ENCODE results near the gene AADACL3. TPM values are rescaled to one million over a fixed set of nuclear protein-coding genes. Genes with fewer than 3 reads are reported as not detected.
"Not testable (repeated sequence)": the region's sequence is repeated elsewhere in the genome, so short reads cannot be mapped to it uniquely, and the experiment has no call there.

Gene AADACL3
- total RNA-seq, 2 experiments from 2014 or later: not detected

GRCh38 chr1:12709091-12709491 lies 6.8 kb upstream of the AADACL3 start:
- POLR2A ChIA-PET: no interaction called here
- TF ChIP-seq, protein P1, sequence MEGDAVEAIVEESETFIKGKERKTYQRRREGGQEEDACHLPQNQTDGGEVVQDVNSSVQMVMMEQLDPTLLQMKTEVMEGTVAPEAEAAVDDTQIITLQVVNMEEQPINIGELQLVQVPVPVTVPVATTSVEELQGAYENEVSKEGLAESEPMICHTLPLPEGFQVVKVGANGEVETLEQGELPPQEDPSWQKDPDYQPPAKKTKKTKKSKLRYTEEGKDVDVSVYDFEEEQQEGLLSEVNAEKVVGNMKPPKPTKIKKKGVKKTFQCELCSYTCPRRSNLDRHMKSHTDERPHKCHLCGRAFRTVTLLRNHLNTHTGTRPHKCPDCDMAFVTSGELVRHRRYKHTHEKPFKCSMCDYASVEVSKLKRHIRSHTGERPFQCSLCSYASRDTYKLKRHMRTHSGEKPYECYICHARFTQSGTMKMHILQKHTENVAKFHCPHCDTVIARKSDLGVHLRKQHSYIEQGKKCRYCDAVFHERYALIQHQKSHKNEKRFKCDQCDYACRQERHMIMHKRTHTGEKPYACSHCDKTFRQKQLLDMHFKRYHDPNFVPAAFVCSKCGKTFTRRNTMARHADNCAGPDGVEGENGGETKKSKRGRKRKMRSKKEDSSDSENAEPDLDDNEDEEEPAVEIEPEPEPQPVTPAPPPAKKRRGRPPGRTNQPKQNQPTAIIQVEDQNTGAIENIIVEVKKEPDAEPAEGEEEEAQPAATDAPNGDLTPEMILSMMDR (IDR thresholded peaks at IDR 0.05): no peak
- ATAC-seq (no peak), DNase-seq (no peak)
- H3K36me3 Mint-ChIP-seq (ENCODE audit: low read depth): no peaks in the 10 kb centered on the region
- H3K27me3 Mint-ChIP-seq: peaks cover 5% of the 10 kb centered on the region
- no peak overlapping the region for H3K4me3 Mint-ChIP-seq
- intact Hi-C loops (cut with micrococcal nuclease): no loop called here
- CTCF ChIA-PET: no interaction called here
- H3K27ac Mint-ChIP-seq: no peak overlapping the region
- H3K4me1 Mint-ChIP-seq (ENCODE audit: low read depth): no peaks in the 10 kb centered on the region
- peaks cover under 1% of the 10 kb centered on the region for H3K9me3 Mint-ChIP-seq

DNA sequence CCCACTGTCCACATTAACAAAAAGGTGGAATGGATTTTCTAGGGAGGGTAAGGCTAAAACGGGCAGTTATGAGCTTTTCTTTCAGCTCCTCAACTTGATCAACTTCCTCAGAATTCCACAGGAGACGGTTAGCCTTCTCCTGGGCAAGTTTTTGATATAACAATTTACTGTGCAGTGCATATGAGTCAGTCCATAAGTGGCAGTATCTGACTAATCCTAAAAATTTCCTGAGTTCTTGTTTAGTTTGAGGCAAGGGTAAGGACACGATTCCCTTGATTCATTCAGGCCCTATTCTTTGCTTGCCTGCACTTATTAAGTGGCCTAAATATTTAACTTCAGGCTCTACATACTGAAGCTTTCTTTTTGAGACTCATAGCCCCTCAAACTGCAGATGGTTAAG lies 6.2 kb upstream of the AADACL3 start:
- Mint-ChIP-seq H3K27ac (no peak overlapping the region), H3K27me3 (peaks cover 5% of the 10 kb centered on the region), H3K9me3 (no peaks in the 10 kb centered on the region), H3K36me3 (ENCODE audit: low read depth) (no peaks in the 10 kb centered on the region), H3K4me1 (ENCODE audit: low read depth) (no peaks in the 10 kb centered on the region), H3K4me3 (no peak overlapping the region)
- TF ChIP-seq, protein P1 (IDR thresholded peaks at IDR 0.05): no peak
- ChIA-PET CTCF (no interaction called here), POLR2A (no interaction called here)
- intact Hi-C loops (cut with micrococcal nuclease): no loop called here
- no peak for DNase-seq
- ATAC-seq: no peak

DNA sequence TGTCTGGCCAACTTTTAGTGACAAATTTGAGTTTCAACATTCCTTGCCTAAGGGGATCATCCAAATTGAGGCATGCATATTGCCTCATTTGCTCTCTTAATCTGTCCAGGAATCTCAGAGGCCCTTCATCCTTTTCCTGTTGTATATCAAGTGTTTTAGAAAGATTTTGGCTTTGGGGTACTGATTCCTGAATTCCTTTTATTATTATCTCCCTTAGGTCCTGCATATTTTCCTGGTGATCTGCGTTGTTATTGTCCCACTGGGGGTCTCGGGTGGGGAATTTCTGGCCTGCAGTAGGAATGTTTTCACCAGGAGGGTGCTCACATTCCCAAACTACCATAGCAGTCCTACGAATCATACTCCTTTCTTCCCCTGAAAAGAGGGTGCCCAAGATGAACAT lies 4.4 kb upstream of the AADACL3 start:
- no peaks in the 10 kb centered on the region for H3K4me1 Mint-ChIP-seq (ENCODE audit: low read depth)
- no peaks in the 10 kb centered on the region for H3K36me3 Mint-ChIP-seq (ENCODE audit: low read depth)
- no peak overlapping the region for H3K4me3 Mint-ChIP-seq
- POLR2A ChIA-PET: no interaction called here
- CTCF ChIA-PET: no interaction called here
- no peak for DNase-seq
- intact Hi-C loops (cut with micrococcal nuclease): no loop called here
- no peaks in the 10 kb centered on the region for H3K9me3 Mint-ChIP-seq
- peaks cover 5% of the 10 kb centered on the region for H3K27me3 Mint-ChIP-seq
- no peak for ATAC-seq
- H3K27ac Mint-ChIP-seq: no peak overlapping the region
- TF ChIP-seq, protein P1 (IDR thresholded peaks at IDR 0.05): no peak

DNA sequence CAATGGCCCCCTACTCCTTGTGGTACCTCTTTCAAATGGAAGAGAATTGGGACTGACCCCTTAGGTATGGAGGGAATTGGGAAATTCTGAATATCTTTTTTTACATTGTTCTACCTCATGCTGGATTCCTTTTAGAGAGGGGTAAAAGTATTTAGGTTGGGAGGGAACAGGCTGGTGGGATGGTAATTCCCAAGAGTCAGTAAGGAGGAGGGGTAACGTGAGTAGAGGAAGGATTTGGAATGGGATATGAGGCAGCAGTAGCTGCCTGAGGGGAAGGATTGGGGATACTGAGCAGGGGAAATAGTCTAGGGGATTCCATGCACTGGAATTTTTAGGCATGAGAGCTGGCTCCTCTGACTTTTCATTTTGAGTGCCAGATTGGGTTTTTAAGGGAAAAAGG lies 3.8 kb upstream of the AADACL3 start:
- Mint-ChIP-seq H3K27me3 (peaks cover 4% of the 10 kb centered on the region), H3K9me3 (no peaks in the 10 kb centered on the region), H3K4me3 (no peak overlapping the region), H3K27ac (no peak overlapping the region), H3K36me3 (ENCODE audit: low read depth) (no peaks in the 10 kb centered on the region), H3K4me1 (ENCODE audit: low read depth) (no peaks in the 10 kb centered on the region)
- DNase-seq (no peak), ATAC-seq (no peak)
- ChIA-PET POLR2A (no interaction called here), CTCF (no interaction called here)
- intact Hi-C loops (cut with micrococcal nuclease): no loop called here
- TF ChIP-seq, protein P1 (IDR thresholded peaks at IDR 0.05): no peak

GRCh38 chr1:12712929-12713328 lies 3.0 kb upstream of the AADACL3 start:
- Mint-ChIP-seq H3K27me3 (peaks cover 3% of the 10 kb centered on the region), H3K36me3 (ENCODE audit: low read depth) (no peaks in the 10 kb centered on the region), H3K27ac (no peak overlapping the region), H3K9me3 (no peaks in the 10 kb centered on the region), H3K4me3 (no peak overlapping the region), H3K4me1 (ENCODE audit: low read depth) (no peaks in the 10 kb centered on the region)
- no peak for DNase-seq
- CTCF ChIA-PET: no interaction called here
- no peak for ATAC-seq
- intact Hi-C loops (cut with micrococcal nuclease): no loop called here
- TF ChIP-seq, protein P1 (IDR thresholded peaks at IDR 0.05): no peak
- POLR2A ChIA-PET: interaction anchor here (0.7 kb wide), 1 partner anchor 20 kb away, joined by 3 read pairs; no protein-coding TSS in a partner anchor

- H3K4me3 Mint-ChIP-seq; H3K27ac Mint-ChIP-seq; H3K27me3 Mint-ChIP-seq; CTCF ChIA-PET; H3K36me3 Mint-ChIP-seq (ENCODE audit: low read depth); POLR2A ChIA-PET; ATAC-seq; intact Hi-C loops (cut with micrococcal nuclease); DNase-seq; H3K9me3 Mint-ChIP-seq; H3K4me1 Mint-ChIP-seq (ENCODE audit: low read depth): not testable (repeated sequence)
Observed at GRCh38 chr1:12713651-12714050, 2.3 kb upstream of the AADACL3 start.
